ENCODE data around the gene CNRIP1. TPM values are rescaled to one million over a fixed set of nuclear protein-coding genes. Genes with fewer than 3 reads are reported as not detected.

Gene CNRIP1
- total RNA-seq, 6 experiments from 2014 or later: 33.6 to 53.8 (median 47.2) TPM

DNA sequence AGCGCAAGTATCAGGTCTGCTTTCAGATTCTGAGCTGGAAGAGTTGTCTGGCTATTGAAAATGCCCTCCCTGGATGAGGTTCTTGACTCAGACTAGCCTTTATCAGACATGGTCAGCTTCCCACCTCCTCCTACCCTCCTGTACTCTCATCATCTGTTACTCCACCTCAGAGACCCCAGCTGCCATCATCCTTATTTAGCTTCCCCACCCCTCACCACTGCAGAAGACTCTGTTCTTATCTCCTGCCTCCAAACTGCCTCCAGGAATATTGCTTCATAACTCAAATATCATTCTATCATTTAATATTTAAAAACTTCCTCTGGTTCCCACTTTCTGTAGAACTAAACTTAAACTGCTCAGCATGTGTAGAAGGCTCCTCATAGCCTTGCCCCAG, 36.3 kb downstream of the CNRIP1 start:
- no peak for DNase-seq
- Mint-ChIP-seq H3K4me1 (ENCODE audit: low read depth) (peaks cover 30% of the 10 kb centered on the region), H3K9me3 (no peaks in the 10 kb centered on the region), H3K27ac (no peak overlapping the region), H3K36me3 (ENCODE audit: low read depth) (no peaks in the 10 kb centered on the region), H3K27me3 (ENCODE audit: insufficient read depth) (peaks cover 2% of the 10 kb centered on the region; the same call in 1 of the 2 replicates), H3K4me3 (no peak overlapping the region)
- TF ChIP-seq, protein P1, sequence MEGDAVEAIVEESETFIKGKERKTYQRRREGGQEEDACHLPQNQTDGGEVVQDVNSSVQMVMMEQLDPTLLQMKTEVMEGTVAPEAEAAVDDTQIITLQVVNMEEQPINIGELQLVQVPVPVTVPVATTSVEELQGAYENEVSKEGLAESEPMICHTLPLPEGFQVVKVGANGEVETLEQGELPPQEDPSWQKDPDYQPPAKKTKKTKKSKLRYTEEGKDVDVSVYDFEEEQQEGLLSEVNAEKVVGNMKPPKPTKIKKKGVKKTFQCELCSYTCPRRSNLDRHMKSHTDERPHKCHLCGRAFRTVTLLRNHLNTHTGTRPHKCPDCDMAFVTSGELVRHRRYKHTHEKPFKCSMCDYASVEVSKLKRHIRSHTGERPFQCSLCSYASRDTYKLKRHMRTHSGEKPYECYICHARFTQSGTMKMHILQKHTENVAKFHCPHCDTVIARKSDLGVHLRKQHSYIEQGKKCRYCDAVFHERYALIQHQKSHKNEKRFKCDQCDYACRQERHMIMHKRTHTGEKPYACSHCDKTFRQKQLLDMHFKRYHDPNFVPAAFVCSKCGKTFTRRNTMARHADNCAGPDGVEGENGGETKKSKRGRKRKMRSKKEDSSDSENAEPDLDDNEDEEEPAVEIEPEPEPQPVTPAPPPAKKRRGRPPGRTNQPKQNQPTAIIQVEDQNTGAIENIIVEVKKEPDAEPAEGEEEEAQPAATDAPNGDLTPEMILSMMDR (IDR thresholded peaks at IDR 0.05): no peak

DNA sequence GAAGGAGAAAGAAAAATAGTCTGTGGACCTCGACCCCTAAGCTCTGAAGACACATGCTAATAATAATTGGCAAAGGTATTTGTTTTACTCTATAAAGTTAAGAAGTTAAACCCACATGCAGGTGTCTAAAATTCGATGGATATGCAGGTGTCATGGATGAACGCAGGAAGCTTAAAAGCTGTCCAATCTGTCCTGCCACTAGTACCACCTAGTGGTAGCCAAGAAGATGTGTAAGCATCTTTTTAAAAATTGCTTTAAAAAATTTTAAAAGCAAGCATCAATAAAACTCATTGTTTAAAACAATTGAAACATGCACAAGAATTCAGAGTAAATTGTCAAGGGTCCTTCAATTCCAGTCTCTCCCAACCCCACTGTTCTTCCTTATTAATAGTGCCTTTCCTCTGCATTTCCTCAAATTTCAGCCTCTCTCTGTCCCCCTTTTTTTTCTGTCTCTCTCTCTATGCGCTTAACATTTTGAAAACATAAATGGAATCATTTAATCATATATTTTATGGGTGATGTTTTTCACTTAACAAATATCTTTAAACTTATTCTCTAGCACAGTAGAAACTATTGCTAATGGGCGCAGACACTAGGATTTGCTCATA, 36.8 kb downstream of the CNRIP1 start:
- Mint-ChIP-seq H3K27me3 (ENCODE audit: insufficient read depth) (peaks cover 2% of the 10 kb centered on the region; the same call in 1 of the 2 replicates), H3K4me3 (no peak overlapping the region), H3K27ac (no peak overlapping the region), H3K36me3 (ENCODE audit: low read depth) (no peaks in the 10 kb centered on the region), H3K9me3 (no peaks in the 10 kb centered on the region), H3K4me1 (ENCODE audit: low read depth) (peaks cover 25% of the 10 kb centered on the region)
- peak; percentile 25 for DNase-seq
- TF ChIP-seq, protein P1 (IDR thresholded peaks at IDR 0.05): peak; percentile 90

DNA sequence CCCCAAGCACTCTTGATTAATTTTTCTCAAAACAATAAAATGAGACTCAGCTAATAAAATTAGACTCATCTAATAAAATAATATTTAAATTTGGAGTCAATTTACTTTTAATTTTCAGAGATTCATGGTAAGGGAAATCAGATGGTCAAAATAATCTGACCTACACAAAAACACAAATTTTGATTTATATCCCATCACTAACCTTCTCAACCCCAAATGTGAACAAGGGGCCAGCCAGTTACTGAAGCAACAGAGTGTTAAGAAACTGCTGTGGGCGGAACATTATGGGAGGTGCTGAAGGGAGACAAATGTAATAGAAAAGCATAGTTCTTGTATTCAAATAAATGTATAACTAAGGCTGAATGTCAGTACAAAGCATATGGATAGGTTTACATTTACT, 39.0 kb downstream of the CNRIP1 start:
- Mint-ChIP-seq H3K27ac (no peak overlapping the region), H3K36me3 (ENCODE audit: low read depth) (no peaks in the 10 kb centered on the region), H3K9me3 (no peaks in the 10 kb centered on the region), H3K4me1 (ENCODE audit: low read depth) (peaks cover 21% of the 10 kb centered on the region), H3K27me3 (ENCODE audit: insufficient read depth) (peaks cover 2% of the 10 kb centered on the region; the same call in 1 of the 2 replicates), H3K4me3 (no peak overlapping the region)
- TF ChIP-seq, protein P1 (IDR thresholded peaks at IDR 0.05): no peak
- no peak for DNase-seq

DNA sequence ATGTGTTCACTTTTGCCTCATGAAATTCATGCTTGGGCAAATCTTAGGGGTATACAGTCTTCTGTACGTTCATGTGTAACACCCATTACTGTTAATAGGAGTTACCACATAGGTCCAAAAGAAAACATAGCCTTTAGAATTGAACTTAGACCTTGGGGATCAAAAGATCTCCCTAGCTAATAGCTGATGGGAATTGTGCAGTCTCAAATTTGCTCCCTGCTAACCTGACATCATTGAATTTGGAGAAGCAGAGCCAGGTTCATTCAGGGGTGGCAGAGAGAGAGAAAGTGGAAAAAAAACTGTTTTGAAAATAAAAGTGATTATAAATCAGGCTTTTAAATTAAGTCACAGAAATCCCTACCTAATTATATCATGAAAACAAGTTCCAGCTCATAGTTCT, 39.4 kb downstream of the CNRIP1 start:
- H3K27me3 Mint-ChIP-seq (ENCODE audit: insufficient read depth): peaks cover 2% of the 10 kb centered on the region; the same call in 1 of the 2 replicates
- peaks cover 20% of the 10 kb centered on the region for H3K4me1 Mint-ChIP-seq (ENCODE audit: low read depth)
- no peaks in the 10 kb centered on the region for H3K9me3 Mint-ChIP-seq

DNA sequence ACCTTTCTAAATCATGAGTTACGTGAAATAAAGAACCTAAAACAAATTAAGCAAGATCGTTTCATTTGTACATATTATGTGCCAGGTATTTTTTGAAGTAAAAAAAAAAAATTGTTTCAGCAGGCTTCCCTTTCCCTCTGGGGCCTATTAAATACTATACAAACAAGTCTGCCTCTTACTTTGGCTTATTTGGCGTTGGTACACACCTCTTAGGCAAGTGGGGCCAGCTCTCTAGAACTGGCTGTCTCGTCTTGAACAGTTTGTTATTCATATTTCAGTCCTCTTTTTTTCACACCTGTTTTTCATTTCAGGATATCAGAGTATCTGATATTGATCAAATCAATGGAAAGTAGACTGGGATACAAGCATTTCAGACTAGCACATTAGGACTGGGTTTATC, 40.1 kb downstream of the CNRIP1 start:
- Mint-ChIP-seq H3K4me3 (no peak overlapping the region), H3K27me3 (ENCODE audit: insufficient read depth) (peaks cover 2% of the 10 kb centered on the region; the same call in 1 of the 2 replicates), H3K4me1 (ENCODE audit: low read depth) (peaks cover 14% of the 10 kb centered on the region), H3K36me3 (ENCODE audit: low read depth) (no peaks in the 10 kb centered on the region), H3K27ac (no peak overlapping the region), H3K9me3 (no peaks in the 10 kb centered on the region)
- TF ChIP-seq, protein P1 (IDR thresholded peaks at IDR 0.05): no peak
- no peak for DNase-seq

More for the DNA sequence above, 39.4 kb downstream of the CNRIP1 start:
- no peak overlapping the region for H3K4me3 Mint-ChIP-seq
- no peaks in the 10 kb centered on the region for H3K36me3 Mint-ChIP-seq (ENCODE audit: low read depth)
- TF ChIP-seq, protein P1 (IDR thresholded peaks at IDR 0.05): no peak
- H3K27ac Mint-ChIP-seq: no peak overlapping the region
- DNase-seq: no peak
